Measurements from ENCODE around the gene MPHOSPH10. TPM values are rescaled to one million over a fixed set of nuclear protein-coding genes. Genes with fewer than 3 reads are reported as not detected.

Gene MPHOSPH10
- total RNA-seq = 18.1 and 19.5 TPM in 2 replicates

GRCh38 chr2:71130152-71130904, at the start of gene MPHOSPH10, which contains the start of gene MCEE:
Gene MPHOSPH10 (plus strand): TSS chr2:71130634. CDS start chr2:71130666, 32 bp downstream.
Gene MCEE (minus strand): TSS chr2:71130229. CDS start chr2:71130219, 10 bp downstream.

Other genes with a start within 250 kb of the MPHOSPH10 start
- gene VAX2, start 230.1 kb upstream of the MPHOSPH10 start, total RNA-seq = 0.55 and 0.85 TPM in 2 replicates
- 0.18 and 0.71 TPM in 2 replicates for gene ATP6V1B1, start 194.7 kb upstream of the MPHOSPH10 start, total RNA-seq
- 0.14 and 0.37 TPM in 2 replicates for gene ANKRD53, start 152.0 kb upstream of the MPHOSPH10 start, total RNA-seq
- gene TEX261, start 135.8 kb upstream of the MPHOSPH10 start, total RNA-seq = 20.2 and 24.3 TPM in 2 replicates
- 45.4 and 60.7 TPM in 2 replicates for gene NAGK, start 62.0 kb upstream of the MPHOSPH10 start, total RNA-seq
- gene MCEE, start 405 bp upstream of the MPHOSPH10 start, total RNA-seq = 23.0 and 24.7 TPM in 2 replicates
- 0.85 and 0.92 TPM in 2 replicates for gene PAIP2B, start 96.5 kb downstream of the MPHOSPH10 start, total RNA-seq
- gene ZNF638, start 201.1 kb downstream of the MPHOSPH10 start, total RNA-seq = 98.2 and 118 TPM in 2 replicates